CD14-positive monocyte (primary cell): ENCODE data around the gene ADAMTSL1. TPM values are rescaled to one million over a fixed set of nuclear protein-coding genes. Genes with fewer than 3 reads are reported as not detected.

Source experiments
- DNase-seq, 3 donors: peaks; one replicate each; pipeline ENCODE4 v3.0.0-alpha.2; 2011 to 2022
- H2AFZ ChIP-seq: 2 replicates; pipeline ENCODE4 v1.6.0; 2012; ENCODE audit warnings: mild to moderate bottlenecking, low read depth, low read length, inconsistent platforms; ENCODE audit not compliant: insufficient read depth, poor library complexity, severe bottlenecking
- H3K27ac ChIP-seq, 2 donors: 1 replicate in 1 of 2; 2 replicates in 1 of 2; pipeline ENCODE4 v1.5.1; 2012 to 2013; ENCODE audit warnings: low read length in 2 of 2, control low read depth in 1 of 2, inconsistent platforms in 1 of 2, low read depth in 1 of 2, mild to moderate bottlenecking in 1 of 2
- H3K27me3 ChIP-seq, 2 donors: one replicate each; pipeline versions ENCODE4 v1.6.0 to v1.6.1; 2011 to 2013; ENCODE audit warnings: low read length in 2 of 2; ENCODE audit not compliant: control insufficient read depth in 2 of 2, insufficient read depth in 2 of 2
- H3K36me3 ChIP-seq, 2 donors: replicated peaks in 1 of 2; 1 replicate in 1 of 2; 2 replicates in 1 of 2; pipeline versions ENCODE4 v1.5.1 to v1.6.1; 2012 to 2013; ENCODE audit warnings: low read length in 2 of 2, control low read depth in 1 of 2, inconsistent platforms in 1 of 2, mild to moderate bottlenecking in 1 of 2; ENCODE audit not compliant: insufficient read depth in 2 of 2, control insufficient read depth in 1 of 2
- H3K4me1 ChIP-seq, 2 donors: 1 replicate in 1 of 2; 2 replicates in 1 of 2; pipeline versions ENCODE4 v1.5.1 to v1.6.1; 2012 to 2013; ENCODE audit warnings: low read length in 2 of 2, control low read depth in 1 of 2, inconsistent platforms in 1 of 2, mild to moderate bottlenecking in 1 of 2, moderate library complexity in 1 of 2; ENCODE audit not compliant: insufficient read depth in 2 of 2, control insufficient read depth in 1 of 2
- H3K4me2 ChIP-seq: replicated peaks from 2 replicates; pipeline ENCODE3; 2012; ENCODE audit warnings: low read length, moderate library complexity, mild to moderate bottlenecking; ENCODE audit not compliant: poor library complexity, severe bottlenecking; ENCODE audit errors: extremely low read depth
- H3K4me3 ChIP-seq, 3 experiments: fragments of 200-600 bp in 1 of 3; sonication (generic) in 1 of 3; replicated peaks in 1 of 3; 1 replicate in 2 of 3; 2 replicates in 1 of 3; pipeline ENCODE4 v1.5.1; 2011 to 2013; ENCODE audit warnings: low read length in 3 of 3, mild to moderate bottlenecking in 3 of 3, control low read depth in 2 of 3, low read depth in 2 of 3, inconsistent platforms in 1 of 3, moderate library complexity in 1 of 3
- H3K79me2 ChIP-seq: 2 replicates; pipeline ENCODE4 v1.6.0; 2012; ENCODE audit warnings: mild to moderate bottlenecking, control low read depth, inconsistent platforms, low read length, moderate library complexity; ENCODE audit not compliant: insufficient read depth
- H3K9ac ChIP-seq: 2 replicates; pipeline ENCODE4 v1.6.0; 2017; ENCODE audit warnings: low read length, mild to moderate bottlenecking; ENCODE audit not compliant: insufficient read depth, poor library complexity, severe bottlenecking
- H3K9me3 ChIP-seq, 2 donors: replicated peaks in 1 of 2; 1 replicate in 1 of 2; 2 replicates in 1 of 2; pipeline versions ENCODE4 v1.5.1 to v1.6.1; 2012 to 2013; ENCODE audit warnings: low read length in 2 of 2, control low read depth in 1 of 2; ENCODE audit not compliant: control insufficient read depth in 1 of 2, insufficient read depth in 1 of 2
- H4K20me1 ChIP-seq: 2 replicates; pipeline ENCODE4 v1.6.0; 2012; ENCODE audit warnings: mild to moderate bottlenecking, low read length, control low read depth, moderate library complexity; ENCODE audit not compliant: insufficient read depth
- H3K27ac Mint-ChIP-seq, 7 donors: one replicate each; pipeline ENCODE4 v1.8.0; 2020; ENCODE audit warnings: mild to moderate bottlenecking in 7 of 7, mixed read lengths in 7 of 7, moderate library complexity in 6 of 7, inconsistent platforms in 2 of 7
- H3K27me3 Mint-ChIP-seq, 3 donors: one replicate each; pipeline ENCODE4 v1.8.0; 2021 to 2022; ENCODE audit warnings: low read depth in 3 of 3, mild to moderate bottlenecking in 3 of 3, mixed read lengths in 3 of 3, moderate library complexity in 3 of 3, inconsistent platforms in 1 of 3
- H3K36me3 Mint-ChIP-seq, 2 donors: one replicate each; pipeline ENCODE4 v1.8.0; 2020; ENCODE audit warnings: mixed read lengths in 2 of 2, inconsistent platforms in 1 of 2, mild to moderate bottlenecking in 1 of 2
- H3K4me1 Mint-ChIP-seq: one replicate; pipeline ENCODE4 v1.8.0; 2020; ENCODE audit warnings: mild to moderate bottlenecking, mixed read lengths
- H3K4me3 Mint-ChIP-seq, 2 donors: one replicate each; pipeline ENCODE4 v1.8.0; 2020; ENCODE audit warnings: mild to moderate bottlenecking in 2 of 2, mixed read lengths in 2 of 2, moderate library complexity in 1 of 2
- H3K9me3 Mint-ChIP-seq, 7 donors: one replicate each; pipeline ENCODE4 v1.8.0; 2020 to 2022; ENCODE audit warnings: mixed read lengths in 7 of 7, mild to moderate bottlenecking in 6 of 7, moderate library complexity in 6 of 7, inconsistent platforms in 2 of 7
- CTCF ChIP-seq: fragments of 200-600 bp; IDR thresholded peaks from one replicate; pipeline ENCODE4 v1.8.0; 2022; ENCODE audit warnings: antibody characterized with exemption, mild to moderate bottlenecking
- WGBS: methylation state at CpG from one replicate; pipeline ENCODE4 v1.1.5; 2013; ENCODE audit warnings: missing lambda C conversion rate; ENCODE audit not compliant: insufficient coverage; 5-methylcytosine and 5-hydroxymethylcytosine counted together
- intact Hi-C, 2 donors: fragments of 100-400 bp; cut with micrococcal nuclease; formaldehyde crosslinking; loops; one replicate each; pipeline versions ENCODE4 v1.15.0 to v1.15.1; 2023
- polyA plus RNA-seq, 3 donors: library from polyadenylated mRNA; depleted of rRNA in 1 of 3; unstranded in 2 of 3; stranded (reverse) in 1 of 3; fragments of 300-500 nt in 2 of 3; fragments of >200 nt in 1 of 3; fragmentation: Illumina TruSeq in 2 of 3; gene quantifications; 1 replicate in 2 of 3; 2 replicates in 1 of 3; pipeline ENCODE4 v1.2.3, GENCODE V29; 2012 to 2021

The ADAMTSL1 gene
- polyA plus RNA-seq, 3 donors: not detected

- H3K9me3 ChIP-seq: no peaks in the 10 kb centered on the region
Measured at GRCh38 chr9:18554244-18554643, 80.3 kb downstream of the ADAMTSL1 start.

GRCh38 chr9:18555105-18555883, 81.3 kb downstream of the ADAMTSL1 start:
- Histone ChIP-seq H3K9me3 (no peaks in the 10 kb centered on the region), H3K4me2 (no peak overlapping the region), H3K9ac (no peak overlapping the region), H3K4me3 (no peak overlapping the region), H2AFZ (no peak overlapping the region), H3K79me2 (no peaks in the 10 kb centered on the region), H3K27me3 (no peaks in the 10 kb centered on the region), H3K36me3 (no peaks in the 10 kb centered on the region), H4K20me1 (no peaks in the 10 kb centered on the region), H3K27ac (no peak overlapping the region), H3K4me1 (no peaks in the 10 kb centered on the region)
- intact Hi-C loops: loop anchor here in 1 of 2 donors (10.0 kb wide), 1 partner anchor 60 kb away; no protein-coding TSS in a partner anchor
- no peak for TF ChIP-seq CTCF
- Mint-ChIP-seq H3K9me3 (peaks cover 0 to 12% (median 2%) of the 10 kb centered on the region in 7 donors), H3K4me3 (no peak overlapping the region), H3K27ac (no peak overlapping the region), H3K27me3 (peaks cover 0 to 1% (median 0%) of the 10 kb centered on the region in 3 donors), H3K36me3 (no peaks in the 10 kb centered on the region), H3K4me1 (no peaks in the 10 kb centered on the region)
- 80% methylated on average over 1 of the region's 5 CpGs for WGBS
- no peak for DNase-seq

More at GRCh38 chr9:18554244-18554643, 80.3 kb downstream of the ADAMTSL1 start:
- Histone ChIP-seq H4K20me1 (no peaks in the 10 kb centered on the region), H3K4me1 (no peaks in the 10 kb centered on the region), H2AFZ (no peak overlapping the region), H3K4me3 (no peak overlapping the region), H3K27ac (no peak overlapping the region), H3K4me2 (no peak overlapping the region), H3K27me3 (no peaks in the 10 kb centered on the region), H3K36me3 (no peaks in the 10 kb centered on the region), H3K79me2 (no peaks in the 10 kb centered on the region), H3K9ac (no peak overlapping the region)
- WGBS: no CpG with 5 or more reads among the region's 6 CpGs
- H3K36me3 Mint-ChIP-seq: no peaks in the 10 kb centered on the region
- no peak overlapping the region for H3K4me3 Mint-ChIP-seq
- peaks cover 0 to 1% (median 0%) of the 10 kb centered on the region in 3 donors for H3K27me3 Mint-ChIP-seq
- TF ChIP-seq CTCF: no peak
- H3K27ac Mint-ChIP-seq: no peak overlapping the region
- intact Hi-C loops: loop anchor here in 1 of 2 donors (10.0 kb wide), 1 partner anchor 61 kb away; no protein-coding TSS in a partner anchor
- no peak for DNase-seq
- peaks cover 0 to 5% (median 0%) of the 10 kb centered on the region in 7 donors for H3K9me3 Mint-ChIP-seq
- no peaks in the 10 kb centered on the region for H3K4me1 Mint-ChIP-seq
